ENCODE measurements around the gene TSKU.
A peak's percentile ranks its signal among the peaks of the same experiment; 100 is the strongest.

The TSKU gene

DNA sequence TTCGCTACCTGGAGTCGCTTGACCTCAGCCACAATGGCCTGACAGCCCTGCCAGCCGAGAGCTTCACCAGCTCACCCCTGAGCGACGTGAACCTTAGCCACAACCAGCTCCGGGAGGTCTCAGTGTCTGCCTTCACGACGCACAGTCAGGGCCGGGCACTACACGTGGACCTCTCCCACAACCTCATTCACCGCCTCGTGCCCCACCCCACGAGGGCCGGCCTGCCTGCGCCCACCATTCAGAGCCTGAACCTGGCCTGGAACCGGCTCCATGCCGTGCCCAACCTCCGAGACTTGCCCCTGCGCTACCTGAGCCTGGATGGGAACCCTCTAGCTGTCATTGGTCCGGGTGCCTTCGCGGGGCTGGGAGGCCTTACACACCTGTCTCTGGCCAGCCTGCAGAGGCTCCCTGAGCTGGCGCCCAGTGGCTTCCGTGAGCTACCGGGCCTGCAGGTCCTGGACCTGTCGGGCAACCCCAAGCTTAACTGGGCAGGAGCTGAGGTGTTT, 12.8 kb downstream of the TSKU start:
- Mint-ChIP-seq H3K4me3 (no peak overlapping the region), H3K4me1 (peaks cover 11% of the 10 kb centered on the region), H3K9me3 (no peaks in the 10 kb centered on the region), H3K27ac (no peak overlapping the region), H3K27me3 (peaks cover 2% of the 10 kb centered on the region), H3K36me3 (ENCODE audit: low read depth) (no peaks in the 10 kb centered on the region)
- no peak for DNase-seq
- ATAC-seq: no peak

DNA sequence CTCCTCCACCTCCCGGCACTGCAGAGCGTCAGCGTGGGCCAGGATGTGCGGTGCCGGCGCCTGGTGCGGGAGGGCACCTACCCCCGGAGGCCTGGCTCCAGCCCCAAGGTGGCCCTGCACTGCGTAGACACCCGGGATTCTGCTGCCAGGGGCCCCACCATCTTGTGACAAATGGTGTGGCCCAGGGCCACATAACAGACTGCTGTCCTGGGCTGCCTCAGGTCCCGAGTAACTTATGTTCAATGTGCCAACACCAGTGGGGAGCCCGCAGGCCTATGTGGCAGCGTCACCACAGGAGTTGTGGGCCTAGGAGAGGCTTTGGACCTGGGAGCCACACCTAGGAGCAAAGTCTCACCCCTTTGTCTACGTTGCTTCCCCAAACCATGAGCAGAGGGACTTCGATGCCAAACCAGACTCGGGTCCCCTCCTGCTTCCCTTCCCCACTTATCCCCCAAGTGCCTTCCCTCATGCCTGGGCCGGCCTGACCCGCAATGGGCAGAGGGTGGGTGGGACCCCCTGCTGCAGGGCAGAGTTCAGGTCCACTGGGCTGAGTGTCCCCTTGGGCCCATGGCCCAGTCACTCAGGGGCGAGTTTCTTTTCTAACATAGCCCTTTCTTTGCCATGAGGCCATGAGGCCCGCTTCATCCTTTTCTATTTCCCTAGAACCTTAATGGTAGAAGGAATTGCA, 13.5 kb downstream of the TSKU start:
- Mint-ChIP-seq H3K27me3 (peaks cover 2% of the 10 kb centered on the region), H3K4me3 (no peak overlapping the region), H3K36me3 (ENCODE audit: low read depth) (no peaks in the 10 kb centered on the region), H3K9me3 (no peaks in the 10 kb centered on the region), H3K4me1 (peaks cover 11% of the 10 kb centered on the region), H3K27ac (no peak overlapping the region)
- ATAC-seq: no peak
- no peak for DNase-seq

DNA sequence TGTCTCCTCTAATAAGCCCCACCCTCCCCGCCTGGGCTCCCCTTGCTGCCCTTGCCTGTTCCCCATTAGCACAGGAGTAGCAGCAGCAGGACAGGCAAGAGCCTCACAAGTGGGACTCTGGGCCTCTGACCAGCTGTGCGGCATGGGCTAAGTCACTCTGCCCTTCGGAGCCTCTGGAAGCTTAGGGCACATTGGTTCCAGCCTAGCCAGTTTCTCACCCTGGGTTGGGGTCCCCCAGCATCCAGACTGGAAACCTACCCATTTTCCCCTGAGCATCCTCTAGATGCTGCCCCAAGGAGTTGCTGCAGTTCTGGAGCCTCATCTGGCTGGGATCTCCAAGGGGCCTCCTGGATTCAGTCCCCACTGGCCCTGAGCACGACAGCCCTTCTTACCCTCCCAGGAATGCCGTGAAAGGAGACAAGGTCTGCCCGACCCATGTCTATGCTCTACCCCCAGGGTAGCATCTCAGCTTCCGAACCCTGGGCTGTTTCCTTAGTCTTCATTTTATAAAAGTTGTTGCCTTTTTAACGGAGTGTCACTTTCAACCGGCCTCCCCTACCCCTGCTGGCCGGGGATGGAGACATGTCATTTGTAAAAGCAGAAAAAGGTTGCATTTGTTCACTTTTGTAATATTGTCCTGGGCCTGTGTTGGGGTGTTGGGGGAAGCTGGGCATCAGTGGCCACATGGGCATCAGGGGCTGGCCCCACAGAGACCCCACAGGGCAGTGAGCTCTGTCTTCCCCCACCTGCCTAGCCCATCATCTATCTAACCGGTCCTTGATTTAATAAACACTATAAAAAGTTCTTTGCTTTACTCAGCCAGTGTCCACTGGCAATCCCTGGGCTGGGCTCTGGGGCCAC, 14.4 kb downstream of the TSKU start:
- Mint-ChIP-seq H3K27me3 (peaks cover 7% of the 10 kb centered on the region), H3K36me3 (ENCODE audit: low read depth) (no peaks in the 10 kb centered on the region), H3K27ac (no peak overlapping the region), H3K9me3 (no peaks in the 10 kb centered on the region), H3K4me1 (peaks cover 5% of the 10 kb centered on the region), H3K4me3 (no peak overlapping the region)
- ATAC-seq (no peak), DNase-seq (no peak)

DNA sequence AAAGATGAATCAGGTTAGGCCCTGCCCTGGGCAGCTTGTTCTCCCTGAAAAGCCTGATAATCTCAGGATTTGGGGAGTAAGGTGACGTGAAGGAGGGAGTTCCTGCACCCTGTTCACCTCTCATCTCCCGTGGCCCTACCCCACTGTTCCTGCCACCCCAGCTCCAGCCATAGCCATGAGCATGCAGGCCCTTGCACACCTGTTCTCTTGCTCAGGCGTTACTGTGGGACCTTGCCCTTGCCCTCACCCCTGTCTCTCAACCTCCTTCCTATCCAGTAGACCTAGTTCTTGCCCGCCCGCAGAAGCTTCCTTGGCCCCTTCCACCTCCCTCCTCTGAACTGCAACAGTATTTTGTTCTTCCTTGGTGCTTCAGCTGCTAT, 15.0 kb downstream of the TSKU start:
- Mint-ChIP-seq H3K27ac (no peak overlapping the region), H3K9me3 (no peaks in the 10 kb centered on the region), H3K4me1 (peaks cover 8% of the 10 kb centered on the region), H3K36me3 (ENCODE audit: low read depth) (no peaks in the 10 kb centered on the region), H3K27me3 (peaks cover 9% of the 10 kb centered on the region), H3K4me3 (no peak overlapping the region)
- DNase-seq (no peak), ATAC-seq (no peak)

DNA sequence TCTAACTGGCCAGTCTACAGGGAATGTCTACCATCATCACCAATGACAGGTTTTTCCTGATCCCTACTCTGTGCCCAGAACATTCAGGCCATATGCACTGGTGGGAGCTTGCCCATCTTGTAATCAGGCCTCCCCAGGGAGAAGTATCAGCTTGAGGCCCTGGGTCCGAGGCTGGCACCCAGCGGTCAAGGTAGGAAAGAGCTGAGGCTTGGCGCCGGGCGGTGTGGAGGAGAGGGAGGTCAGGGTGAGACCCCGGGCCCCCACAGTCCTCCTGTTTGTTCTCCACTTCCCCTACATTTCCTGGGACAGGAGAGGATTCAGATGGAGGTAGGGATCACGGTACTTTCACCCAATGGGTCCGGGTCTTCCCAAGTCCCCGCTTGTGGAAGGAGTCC, 15.5 kb downstream of the TSKU start:
- H3K9me3 Mint-ChIP-seq: no peaks in the 10 kb centered on the region
- H3K27me3 Mint-ChIP-seq: peaks cover 12% of the 10 kb centered on the region
- H3K4me1 Mint-ChIP-seq: peaks cover 13% of the 10 kb centered on the region
- DNase-seq (no peak), ATAC-seq (no peak)
- no peaks in the 10 kb centered on the region for H3K36me3 Mint-ChIP-seq (ENCODE audit: low read depth)
- H3K27ac Mint-ChIP-seq: no peak overlapping the region
- no peak overlapping the region for H3K4me3 Mint-ChIP-seq

DNA sequence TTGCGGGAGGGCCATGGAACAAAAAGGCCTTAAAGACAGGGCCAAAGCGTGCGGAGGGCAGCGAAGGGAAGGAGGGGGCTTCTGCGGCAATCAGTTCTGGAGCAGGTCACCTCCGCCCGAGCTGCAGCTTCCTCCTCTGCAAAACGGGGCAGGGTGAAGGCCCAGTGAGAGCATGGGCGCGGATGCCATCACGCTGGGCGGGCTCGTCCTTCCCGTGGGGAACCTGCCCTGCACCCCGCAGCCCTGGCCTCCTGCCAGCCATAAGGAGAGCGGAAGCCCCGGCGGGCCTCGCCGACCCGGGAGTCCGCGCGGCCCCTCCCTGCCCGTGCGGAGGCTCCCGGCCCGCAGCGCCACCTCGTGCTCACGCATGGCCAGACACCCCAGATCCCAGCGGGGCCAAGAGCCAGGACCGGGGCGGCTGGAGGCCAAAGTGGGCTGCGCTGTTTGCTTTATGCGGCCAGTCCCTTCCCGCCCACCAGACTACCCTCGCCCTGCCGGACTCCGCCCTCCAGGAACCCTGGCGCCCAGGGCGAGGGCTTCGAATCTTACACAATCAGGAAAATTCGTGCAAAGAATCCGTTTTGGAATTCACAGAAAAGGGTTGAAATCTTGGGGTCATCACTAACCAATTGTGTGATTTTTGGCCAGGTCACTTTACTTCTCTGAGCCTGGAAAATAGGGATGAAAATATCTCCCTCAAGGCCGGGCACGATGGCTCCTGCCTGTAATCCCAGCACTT, 16.1 kb downstream of the TSKU start:
- ATAC-seq: peak; percentile 77

DNA sequence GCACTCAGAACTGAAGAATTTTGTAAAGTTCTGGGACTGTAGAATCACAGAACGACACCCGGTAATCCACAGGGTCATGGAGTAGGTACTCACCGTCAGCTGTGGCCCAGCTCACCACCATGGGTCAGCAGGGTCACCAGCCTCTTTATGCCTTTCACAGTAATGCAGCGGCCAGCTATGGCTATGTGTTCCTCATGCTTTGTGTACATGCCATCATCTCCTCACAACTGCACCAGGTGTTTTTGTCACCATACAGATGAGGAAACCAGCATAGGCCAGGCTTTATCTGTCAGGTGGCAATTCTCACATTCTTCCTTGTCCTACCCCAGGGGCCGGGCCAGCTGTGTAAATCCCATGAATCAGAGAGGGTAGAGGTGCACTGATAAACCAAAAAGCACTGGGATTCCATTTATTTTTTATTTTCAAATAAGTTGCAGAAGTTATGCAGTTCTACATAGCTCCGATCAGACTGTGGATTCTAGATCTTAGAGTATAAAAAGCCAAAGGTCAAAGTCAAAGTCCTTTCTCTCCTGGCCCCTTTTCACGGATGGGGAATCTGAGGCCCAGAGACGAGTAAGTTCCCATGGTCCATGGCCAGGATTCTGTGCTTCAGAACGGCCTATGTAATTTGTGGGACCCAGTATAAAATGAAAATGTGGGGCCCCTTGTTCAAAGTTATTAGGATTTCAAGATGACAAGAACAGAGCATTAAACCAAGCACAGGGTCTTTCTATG, 17.5 kb downstream of the TSKU start:
- DNase-seq (no peak), ATAC-seq (no peak)
- Mint-ChIP-seq H3K9me3 (no peaks in the 10 kb centered on the region), H3K4me3 (no peak overlapping the region), H3K27ac (no peak overlapping the region), H3K27me3 (peaks cover 26% of the 10 kb centered on the region), H3K36me3 (ENCODE audit: low read depth) (no peaks in the 10 kb centered on the region), H3K4me1 (peaks cover 32% of the 10 kb centered on the region)

More for the DNA sequence above, 16.1 kb downstream of the TSKU start:
- H3K36me3 Mint-ChIP-seq (ENCODE audit: low read depth): no peaks in the 10 kb centered on the region
- DNase-seq: peak; percentile 83
- peaks cover 15% of the 10 kb centered on the region for H3K27me3 Mint-ChIP-seq
- peaks cover 18% of the 10 kb centered on the region for H3K4me1 Mint-ChIP-seq
- no peak overlapping the region for H3K27ac Mint-ChIP-seq
- no peaks in the 10 kb centered on the region for H3K9me3 Mint-ChIP-seq
- no peak overlapping the region for H3K4me3 Mint-ChIP-seq

DNA sequence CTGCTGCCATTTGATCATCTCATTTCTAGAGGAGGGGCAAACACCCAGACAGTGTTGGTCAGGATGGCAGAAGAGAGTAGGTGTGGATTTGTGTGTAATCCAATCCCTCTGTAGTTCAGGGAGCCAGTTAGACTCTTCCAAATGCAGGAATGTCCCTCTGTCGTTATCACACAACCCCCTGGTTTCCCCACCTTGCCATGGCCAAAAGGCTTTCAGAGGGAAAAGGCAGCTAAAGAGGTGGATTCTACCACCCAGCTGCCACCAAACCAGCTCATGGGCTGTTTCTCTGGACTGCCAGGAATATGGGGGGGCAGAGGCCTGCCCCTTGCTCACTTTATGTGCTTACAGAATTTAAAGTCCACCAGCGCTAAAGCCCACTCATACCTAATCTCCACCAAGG, 18.1 kb downstream of the TSKU start:
- no peaks in the 10 kb centered on the region for H3K9me3 Mint-ChIP-seq
- no peak for ATAC-seq
- no peaks in the 10 kb centered on the region for H3K36me3 Mint-ChIP-seq (ENCODE audit: low read depth)
- DNase-seq: no peak
- peaks cover 33% of the 10 kb centered on the region for H3K4me1 Mint-ChIP-seq
- no peak overlapping the region for H3K27ac Mint-ChIP-seq
- no peak overlapping the region for H3K4me3 Mint-ChIP-seq
- H3K27me3 Mint-ChIP-seq: peaks cover 29% of the 10 kb centered on the region

DNA sequence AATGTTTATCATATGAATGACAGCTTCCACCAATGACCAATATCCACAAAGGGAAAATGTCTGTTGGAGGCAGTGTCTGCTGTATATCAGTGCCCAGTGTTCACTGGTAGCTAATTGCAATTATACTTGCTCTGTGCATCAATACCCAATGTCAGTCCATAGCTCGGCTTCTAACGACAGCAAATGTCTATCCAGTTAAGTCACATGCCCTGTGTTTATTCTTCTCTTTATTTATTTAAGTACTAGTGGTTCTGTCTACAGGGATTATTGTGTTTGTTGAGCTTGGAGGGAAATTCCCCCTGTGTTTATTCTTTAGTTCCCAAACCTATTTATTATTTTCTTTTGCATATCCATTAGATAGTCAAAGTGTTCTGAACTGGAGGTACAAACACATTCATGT, 18.6 kb downstream of the TSKU start:
- H3K4me1 Mint-ChIP-seq: peaks cover 33% of the 10 kb centered on the region
- H3K4me3 Mint-ChIP-seq: no peak overlapping the region
- no peak overlapping the region for H3K27ac Mint-ChIP-seq
- H3K36me3 Mint-ChIP-seq (ENCODE audit: low read depth): no peaks in the 10 kb centered on the region
- DNase-seq (no peak), ATAC-seq (no peak)
- peaks cover 34% of the 10 kb centered on the region for H3K27me3 Mint-ChIP-seq
- no peaks in the 10 kb centered on the region for H3K9me3 Mint-ChIP-seq

DNA sequence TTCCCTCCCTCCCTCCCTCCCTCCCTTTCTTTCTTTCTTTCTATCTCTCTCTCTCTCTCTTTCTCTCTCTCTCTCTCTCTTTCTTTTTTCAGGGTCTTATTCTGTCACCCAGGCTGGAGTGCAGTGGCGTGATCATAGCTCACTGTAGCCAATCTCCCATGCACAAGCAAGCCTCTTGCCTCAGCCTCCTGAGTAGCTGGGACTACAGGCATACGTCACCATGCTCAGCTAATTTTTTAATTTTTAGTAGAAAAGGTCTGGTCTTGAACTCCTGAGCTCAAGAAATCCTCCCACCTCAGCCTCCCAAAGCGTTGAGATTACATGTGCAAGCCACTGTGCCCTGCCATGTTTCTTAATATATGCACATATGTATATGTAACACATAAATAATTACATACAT, 19.0 kb downstream of the TSKU start:
- peaks cover 33% of the 10 kb centered on the region for H3K4me1 Mint-ChIP-seq
- H3K27me3 Mint-ChIP-seq: peaks cover 34% of the 10 kb centered on the region
- DNase-seq (no peak), ATAC-seq (no peak)
- H3K27ac Mint-ChIP-seq: no peak overlapping the region
- H3K4me3 Mint-ChIP-seq: no peak overlapping the region
- H3K36me3 Mint-ChIP-seq (ENCODE audit: low read depth): no peaks in the 10 kb centered on the region
- H3K9me3 Mint-ChIP-seq: no peaks in the 10 kb centered on the region

DNA sequence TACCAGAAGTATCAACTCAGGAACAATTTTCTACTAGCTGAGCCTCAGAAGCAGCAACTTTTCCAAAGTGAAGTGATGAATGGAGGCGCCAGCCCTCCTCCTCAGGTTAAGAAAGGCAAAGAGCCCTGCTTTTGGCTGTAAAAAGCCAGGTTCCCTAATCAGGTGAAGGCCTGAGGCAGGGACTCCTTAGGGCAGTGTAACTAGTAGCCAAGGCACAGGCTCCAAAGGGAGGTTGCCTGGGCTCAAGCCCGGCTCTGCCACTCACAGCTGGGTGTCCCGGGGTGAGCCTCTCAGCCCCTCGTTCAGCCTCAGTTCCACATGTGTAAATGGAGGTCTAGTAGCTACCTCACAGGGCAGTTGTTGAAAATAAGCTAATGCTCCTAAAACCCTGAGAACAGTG, 19.5 kb downstream of the TSKU start:
- H3K27me3 Mint-ChIP-seq: peaks cover 34% of the 10 kb centered on the region

DNA sequence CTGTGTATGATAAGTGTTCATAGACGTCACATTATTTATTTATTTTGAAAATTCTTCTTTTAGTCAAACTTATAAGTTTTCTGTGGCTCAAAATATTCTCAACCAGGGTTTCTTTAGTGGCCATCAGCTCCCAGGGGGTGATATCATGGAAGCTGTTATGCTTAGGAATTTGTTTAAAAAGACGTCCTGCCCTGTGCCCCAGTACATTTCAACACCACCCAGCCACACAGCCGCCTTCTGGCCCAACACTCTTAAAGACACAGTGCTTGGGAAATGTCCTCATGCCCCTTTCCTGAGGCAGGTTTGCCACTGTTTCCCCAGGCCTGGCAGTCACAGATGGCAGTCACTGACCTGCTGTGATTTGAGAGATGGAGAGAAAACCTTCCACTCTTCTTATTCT, 19.9 kb downstream of the TSKU start:
- H3K27ac Mint-ChIP-seq: no peak overlapping the region
- no peak overlapping the region for H3K4me3 Mint-ChIP-seq
- no peaks in the 10 kb centered on the region for H3K9me3 Mint-ChIP-seq
- H3K4me1 Mint-ChIP-seq: peaks cover 33% of the 10 kb centered on the region
- H3K36me3 Mint-ChIP-seq (ENCODE audit: low read depth): no peaks in the 10 kb centered on the region
- peaks cover 34% of the 10 kb centered on the region for H3K27me3 Mint-ChIP-seq
- ATAC-seq (no peak), DNase-seq (no peak)

More for the DNA sequence above, 19.5 kb downstream of the TSKU start:
- no peaks in the 10 kb centered on the region for H3K9me3 Mint-ChIP-seq
- DNase-seq (no peak), ATAC-seq (no peak)
- H3K36me3 Mint-ChIP-seq (ENCODE audit: low read depth): no peaks in the 10 kb centered on the region
- H3K27ac Mint-ChIP-seq: no peak overlapping the region
- peaks cover 33% of the 10 kb centered on the region for H3K4me1 Mint-ChIP-seq
- H3K4me3 Mint-ChIP-seq: no peak overlapping the region

DNA sequence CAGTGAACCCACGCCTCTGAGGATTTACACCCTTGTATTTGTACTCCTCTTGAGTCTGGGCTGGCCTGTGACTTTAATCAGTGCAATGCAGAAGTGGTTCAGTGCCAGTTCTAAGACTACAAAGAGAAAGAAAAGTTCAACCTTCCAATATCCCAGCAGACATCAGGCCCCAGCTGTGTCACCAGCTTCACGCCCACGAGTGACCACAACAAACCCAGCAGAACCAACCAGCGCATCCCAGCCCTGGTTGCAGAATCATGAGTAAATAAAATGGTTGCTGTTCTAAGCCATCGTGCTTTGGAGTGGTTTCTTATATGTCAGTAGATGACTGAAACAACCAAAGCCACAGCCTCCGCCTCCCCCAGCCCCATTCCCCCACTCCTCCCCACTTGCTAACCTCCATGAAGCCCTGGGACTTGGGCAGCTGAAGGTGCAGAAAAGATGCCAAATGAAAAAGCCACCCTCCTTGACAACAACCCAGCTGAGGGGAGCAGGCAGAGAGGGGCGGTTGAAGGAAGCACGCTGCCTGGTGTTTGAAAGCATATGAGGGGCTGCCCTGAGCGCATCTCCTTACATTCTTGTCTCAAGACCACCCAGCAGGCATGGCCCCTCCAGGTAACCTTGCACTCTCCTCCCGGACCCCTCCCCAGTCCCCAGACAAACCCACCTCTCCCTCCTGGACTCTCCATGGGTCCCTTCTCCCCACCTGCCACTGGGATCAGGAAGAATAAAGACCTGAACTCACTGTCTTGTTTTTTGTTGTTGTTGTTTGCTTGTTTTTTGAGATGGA, 20.9 kb downstream of the TSKU start:
- H3K4me3 Mint-ChIP-seq: no peak overlapping the region
- DNase-seq: peak; percentile 74
- peaks cover 34% of the 10 kb centered on the region for H3K27me3 Mint-ChIP-seq
- peaks cover 33% of the 10 kb centered on the region for H3K4me1 Mint-ChIP-seq
- H3K27ac Mint-ChIP-seq: peak overlapping the region; percentile 61
- H3K36me3 Mint-ChIP-seq (ENCODE audit: low read depth): no peaks in the 10 kb centered on the region
- peak; percentile 76 for ATAC-seq
- no peaks in the 10 kb centered on the region for H3K9me3 Mint-ChIP-seq

All from activated naive CD8-positive, alpha-beta T cell treated with anti-CD3 and anti-CD28 coated beads, Interleukin-2, amount 50 U/mL, for 24 hours (primary cell).